Eye (tissue), 1 donor: ENCODE data around the gene HSPBP1.

Experiments used
- DNase-seq: peaks from one replicate; pipeline ENCODE4 v3.0.0-alpha.2; 2015

The HSPBP1 gene

DNA sequence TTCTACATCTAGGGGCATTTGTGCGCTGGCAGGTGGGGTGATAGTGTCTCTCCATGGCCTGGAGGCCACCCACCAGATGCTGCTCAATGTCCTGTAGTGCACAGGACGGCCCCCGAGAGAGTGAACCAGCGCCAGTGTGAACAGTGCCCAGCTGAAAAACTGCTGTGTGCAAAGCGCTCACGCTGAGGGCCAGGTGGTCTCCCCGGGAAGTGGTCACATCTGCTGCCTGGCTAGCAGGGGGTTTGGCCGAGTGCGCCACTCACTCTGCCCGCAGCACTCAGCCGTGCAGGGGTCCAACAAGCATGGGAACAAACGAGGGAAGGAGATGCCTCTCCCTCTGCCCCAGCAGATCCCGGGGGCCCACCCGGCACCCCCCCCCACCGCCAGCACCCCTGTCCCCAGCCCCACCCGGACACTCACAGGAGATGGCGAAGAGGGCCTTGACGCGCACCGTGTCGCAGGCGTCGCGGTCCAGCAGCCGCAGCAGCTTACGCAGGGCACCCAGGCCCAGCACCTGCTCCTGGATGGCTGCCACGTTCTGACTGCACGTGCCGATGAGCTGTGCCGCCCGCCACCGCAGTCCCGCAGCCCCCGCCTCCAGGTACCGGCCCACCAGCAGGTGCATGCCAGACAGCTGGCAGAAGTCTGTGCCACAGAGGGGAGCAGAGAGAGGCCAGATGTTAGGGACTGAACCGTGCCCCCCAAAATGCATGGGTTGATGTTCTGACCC, 5.8 kb downstream of the HSPBP1 start:
- DNase-seq, result peak; percentile 15

DNA sequence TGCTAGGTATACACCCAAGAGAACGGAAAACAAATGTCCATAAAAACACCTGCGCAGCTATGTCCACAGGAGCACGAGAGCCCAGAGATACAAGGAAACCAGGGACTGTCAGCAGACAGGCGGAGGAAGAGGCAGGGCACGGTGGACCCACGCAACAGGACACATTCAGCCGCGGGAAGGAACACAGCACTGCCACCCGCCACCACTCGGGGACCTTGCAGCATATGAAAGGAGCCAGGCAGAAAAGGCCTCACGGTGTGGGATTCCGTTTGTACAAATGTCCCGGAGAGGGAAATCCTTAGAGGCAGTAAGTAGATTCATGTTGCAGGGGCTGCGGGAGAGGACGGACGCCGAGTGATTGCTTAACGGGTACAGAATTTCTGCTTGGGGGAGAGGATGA, 7.8 kb downstream of the HSPBP1 start:
- DNase-seq, result no peak

DNA sequence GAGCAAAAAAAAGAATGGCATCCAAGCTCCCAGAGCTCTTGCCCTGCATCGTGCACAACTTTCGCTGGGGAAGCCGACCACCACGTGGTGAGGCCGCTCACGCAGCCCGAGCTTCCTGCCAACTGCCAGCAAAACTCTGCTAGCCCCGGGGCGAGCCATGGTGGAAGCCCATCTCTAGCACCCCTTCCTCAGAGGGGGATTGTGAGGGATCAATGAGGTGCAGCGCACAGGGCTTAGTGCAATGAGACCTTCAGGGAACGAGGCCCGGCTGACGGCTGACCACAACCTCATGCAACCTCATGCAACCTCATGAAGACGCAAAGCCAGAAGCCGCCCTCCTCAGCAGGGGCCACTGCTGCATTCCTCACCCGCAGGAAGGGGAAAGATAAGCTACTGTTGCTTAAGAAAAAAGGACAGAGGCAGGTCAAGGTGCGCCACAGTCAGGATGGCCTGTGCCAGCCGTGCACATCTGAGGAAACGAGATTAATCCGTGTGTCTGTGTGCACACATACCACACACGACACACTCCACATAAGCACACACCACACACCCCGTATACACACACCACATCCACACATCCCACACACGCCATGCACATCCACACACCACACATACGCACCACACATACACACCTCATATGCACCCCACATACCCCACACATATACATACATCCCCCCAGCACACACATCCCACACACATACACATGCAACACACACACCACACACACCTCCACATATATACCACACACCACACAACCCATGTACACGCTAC, 9.6 kb downstream of the HSPBP1 start:
- DNase-seq, result no peak

DNA sequence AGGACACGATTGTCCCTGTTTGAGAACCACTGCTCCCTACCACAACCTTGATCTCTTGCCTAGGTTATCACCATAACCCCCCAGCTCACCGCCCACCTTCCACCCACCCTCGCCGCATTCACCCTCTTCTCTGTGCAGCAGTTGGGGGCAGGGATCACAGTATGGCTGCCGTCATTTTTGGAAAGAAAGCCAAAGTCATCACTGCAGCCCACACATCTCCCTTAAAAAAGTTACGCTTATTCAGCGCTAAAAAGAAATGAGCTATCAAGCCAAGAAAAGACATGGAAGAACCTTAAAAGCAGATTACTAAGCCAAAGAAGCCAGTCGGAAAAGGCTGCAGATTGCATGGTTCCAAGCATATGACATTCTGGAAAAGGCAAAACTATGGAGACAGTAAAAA, 10.6 kb downstream of the HSPBP1 start:
- DNase-seq, result no peak

DNA sequence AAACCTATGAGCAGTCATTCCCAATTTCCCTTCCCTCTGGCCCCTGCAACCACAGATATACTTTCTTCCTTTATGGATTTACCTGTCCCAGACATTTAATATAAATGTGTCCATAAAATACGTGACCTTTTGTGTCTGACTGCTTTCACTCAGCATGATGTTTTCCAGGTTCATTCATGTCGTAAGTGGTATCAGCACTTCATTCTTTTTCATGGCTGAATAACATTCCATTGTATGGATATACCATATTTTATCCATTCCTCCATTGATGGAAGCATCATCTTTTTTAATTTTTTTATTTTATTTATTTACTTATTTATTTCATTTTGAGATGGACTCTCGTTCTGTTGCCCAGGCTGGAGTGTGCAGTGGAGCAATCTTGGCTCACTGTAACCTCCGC, 13.1 kb downstream of the HSPBP1 start:
- DNase-seq, result no peak

DNA sequence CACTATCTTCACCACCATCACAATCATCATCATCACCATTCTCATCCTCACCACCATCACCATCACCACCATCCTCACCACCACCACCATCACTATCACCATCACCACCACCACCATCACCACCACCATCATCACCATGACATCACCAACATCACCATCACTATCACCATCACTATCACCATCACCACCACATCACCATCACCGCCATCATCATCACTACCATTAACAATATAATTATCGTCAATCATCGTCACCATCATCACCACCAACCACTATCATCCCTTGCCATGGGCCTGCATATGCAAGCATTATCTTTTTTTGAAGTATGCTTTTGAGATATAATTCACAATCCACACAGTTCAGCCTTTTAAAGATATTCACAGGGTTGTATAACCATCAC, 13.5 kb downstream of the HSPBP1 start:
- DNase-seq, result no peak

DNA sequence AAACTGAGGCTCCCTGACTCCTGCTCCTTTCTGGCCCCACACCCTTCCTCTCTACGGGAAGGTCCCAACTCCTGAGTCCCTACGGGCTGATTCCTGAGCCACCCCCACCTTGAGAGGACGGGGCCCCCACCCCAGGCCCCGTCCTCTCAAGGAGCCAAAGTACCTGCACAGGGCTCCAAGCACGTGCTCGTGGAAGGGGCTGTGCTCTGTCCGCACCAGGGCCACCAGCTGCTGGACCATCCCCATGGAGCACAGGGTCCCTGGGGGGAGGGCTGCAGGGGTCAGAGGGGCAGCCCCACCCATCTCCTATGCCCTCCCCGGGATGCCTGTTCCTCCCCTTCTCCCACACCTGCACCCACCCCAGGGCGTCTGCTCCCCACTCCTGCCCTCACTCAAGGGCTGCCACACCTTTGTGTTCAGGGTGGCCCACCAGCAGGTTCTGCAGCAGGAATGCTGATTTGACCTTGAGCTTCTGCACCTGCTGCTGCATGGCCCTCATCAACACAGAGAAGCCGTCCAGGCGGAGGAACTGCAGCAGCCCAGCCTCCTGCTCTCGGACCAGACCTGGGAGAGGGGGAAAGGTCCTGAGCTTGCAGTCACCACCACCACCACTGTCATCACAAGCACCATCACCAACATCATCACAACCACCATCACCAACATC, 14.1 kb downstream of the HSPBP1 start:
- DNase-seq, result no peak

DNA sequence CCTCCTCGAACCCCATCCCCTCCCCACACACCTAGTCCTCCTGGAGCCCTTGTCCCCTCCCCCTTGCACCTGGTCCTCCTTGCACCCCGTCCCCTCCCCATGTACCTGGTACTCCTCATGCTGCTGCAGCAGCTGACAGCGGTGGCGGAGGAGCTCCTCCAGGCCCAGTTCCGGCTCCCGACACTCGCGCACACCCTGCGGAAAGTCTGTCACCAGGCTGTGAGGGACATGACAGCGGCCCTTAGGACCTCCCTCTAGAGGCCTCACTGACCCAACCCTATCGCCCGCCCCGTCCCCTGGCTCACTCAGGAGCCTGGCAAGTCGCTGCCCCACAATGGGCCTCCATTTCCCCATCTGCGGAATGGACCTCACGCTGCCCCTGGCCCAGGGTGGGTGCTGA, 14.7 kb downstream of the HSPBP1 start:
- no peak for DNase-seq

DNA sequence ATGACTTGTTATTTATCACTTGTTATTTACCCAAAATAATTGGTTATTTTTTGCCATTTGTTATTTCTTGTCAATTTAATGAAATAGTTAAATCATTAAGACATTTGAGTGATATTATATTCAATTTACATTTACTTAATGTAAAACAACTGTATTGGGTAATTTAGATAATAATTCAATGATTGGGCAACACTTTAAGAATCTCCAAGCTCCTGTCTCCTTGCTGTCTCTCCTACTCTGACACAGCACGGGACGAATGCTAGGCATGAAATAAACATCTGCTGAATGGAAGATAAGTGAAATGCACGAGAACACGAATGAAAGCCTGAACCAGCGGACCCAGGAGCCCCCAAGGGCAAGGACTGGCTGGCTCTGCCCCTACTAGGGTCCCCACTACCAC, 15.4 kb downstream of the HSPBP1 start:
- DNase-seq, result no peak

DNA sequence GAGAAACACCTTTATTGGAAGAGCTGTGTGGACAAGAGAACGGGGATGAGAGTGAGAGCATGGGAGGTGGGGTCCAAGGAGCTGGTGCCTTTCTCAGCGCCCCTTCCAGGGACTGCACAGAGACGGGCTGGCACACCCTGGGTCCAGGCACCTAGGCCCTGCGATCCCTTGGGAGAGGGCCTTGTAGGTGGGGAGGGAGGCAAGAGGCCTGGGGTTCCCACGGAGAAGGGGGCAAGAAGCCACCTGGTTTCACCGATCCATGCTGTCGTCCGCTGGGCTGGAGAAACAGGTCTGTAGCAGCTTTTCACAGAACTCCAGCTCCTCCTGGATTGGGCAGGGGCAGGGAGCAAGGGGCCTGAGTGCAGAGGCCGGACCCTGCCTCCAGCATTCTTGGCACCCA, 17.6 kb downstream of the HSPBP1 start:
- DNase-seq, result no peak

DNA sequence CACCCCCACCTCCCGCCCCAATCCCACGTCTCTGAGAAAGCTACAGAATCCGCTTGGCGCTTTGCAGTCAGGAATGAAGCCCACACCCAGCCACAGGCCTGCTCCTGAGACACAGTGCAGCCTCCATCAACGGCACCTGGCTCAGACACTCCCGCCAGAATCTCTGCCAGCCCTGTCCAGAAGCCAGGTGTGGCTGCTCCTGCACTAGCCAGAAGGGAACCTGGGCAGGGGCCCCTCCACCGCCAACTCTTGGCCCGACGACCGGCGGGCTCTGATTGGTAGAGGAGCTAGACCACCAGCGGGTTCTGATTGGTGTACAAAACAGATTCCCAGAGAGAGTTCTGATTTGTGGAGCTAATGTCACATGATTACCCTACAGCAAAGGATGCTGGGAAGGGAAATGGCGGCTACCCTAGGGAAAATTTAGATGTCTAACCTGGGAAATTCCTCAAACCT, 18.2 kb downstream of the HSPBP1 start:
- no peak for DNase-seq

DNA sequence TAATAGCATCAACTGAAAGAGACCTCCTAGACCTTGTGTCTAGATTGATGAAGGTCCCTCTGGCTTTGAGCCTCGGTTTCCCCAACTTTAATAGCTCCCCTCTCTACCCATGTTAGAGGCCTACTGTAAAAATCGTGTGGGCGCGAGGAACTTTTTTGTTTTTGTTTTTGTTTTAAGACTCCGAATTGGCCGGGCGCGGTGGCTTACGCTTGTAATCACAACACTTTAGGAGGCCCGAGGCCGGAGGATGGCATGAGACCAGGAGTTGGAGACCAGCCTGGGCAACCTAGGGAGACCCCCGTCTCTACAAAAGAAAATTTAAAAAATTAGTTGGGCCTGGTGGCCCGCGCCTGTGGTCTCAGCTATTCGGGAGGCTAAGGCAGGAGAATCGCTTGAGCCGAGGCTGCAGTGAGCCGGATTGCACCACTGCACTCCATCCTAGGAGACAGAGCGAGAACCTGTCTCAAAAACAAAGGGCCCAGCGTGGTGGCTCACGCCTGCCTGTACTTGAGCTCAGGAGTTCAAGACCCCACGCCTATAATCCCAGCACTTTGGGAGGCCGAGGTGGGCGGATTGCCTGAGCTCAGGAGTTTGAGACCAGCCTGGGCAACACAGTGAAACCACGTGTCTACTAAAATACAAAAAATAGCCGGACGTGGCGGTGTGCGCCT, 20.2 kb downstream of the HSPBP1 start:
- DNase-seq, result no peak

DNA sequence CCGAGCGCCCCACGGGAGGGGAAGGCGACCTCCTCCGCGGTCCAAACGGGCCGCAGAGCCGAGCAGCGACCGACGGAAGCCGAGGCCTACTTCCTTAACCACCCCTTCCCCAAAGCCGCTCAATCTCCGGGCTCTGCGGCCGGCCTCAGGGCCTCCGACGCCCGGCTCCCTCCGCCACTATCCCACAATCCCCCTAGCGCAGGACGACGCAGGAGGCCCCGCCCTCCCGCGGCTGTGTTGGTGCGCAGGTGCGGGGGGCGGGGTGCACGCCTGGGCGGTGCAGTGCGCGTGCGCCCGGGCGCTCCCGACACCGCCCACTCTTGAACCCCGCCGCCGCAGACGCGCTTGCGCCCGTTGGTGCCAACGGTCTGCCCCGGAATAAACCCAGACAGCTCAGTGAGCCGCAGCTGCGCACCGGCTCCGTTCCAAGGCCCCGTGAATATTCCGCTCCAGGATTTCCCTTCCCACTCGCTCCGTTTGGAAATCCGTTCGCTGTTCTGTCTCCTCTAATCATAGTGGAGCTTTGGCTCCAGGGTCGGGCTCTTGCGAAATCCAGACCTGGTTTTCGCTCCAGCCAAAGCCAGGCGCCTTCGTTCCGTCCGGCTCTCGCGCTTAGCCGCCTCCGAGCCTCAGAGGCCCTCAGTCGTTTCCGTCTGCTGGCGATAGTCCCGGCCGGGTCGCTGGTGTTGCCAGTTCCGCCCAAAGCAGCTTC, 20.9 kb downstream of the HSPBP1 start, which contains the start of gene PPP6R1:
TSS of gene PPP6R1 (minus strand) at position 190 of the 712 bp plus-strand sequence. CDS start 11,914 bp downstream, outside the sequence.
- DNase-seq, result peak; percentile 100

DNA sequence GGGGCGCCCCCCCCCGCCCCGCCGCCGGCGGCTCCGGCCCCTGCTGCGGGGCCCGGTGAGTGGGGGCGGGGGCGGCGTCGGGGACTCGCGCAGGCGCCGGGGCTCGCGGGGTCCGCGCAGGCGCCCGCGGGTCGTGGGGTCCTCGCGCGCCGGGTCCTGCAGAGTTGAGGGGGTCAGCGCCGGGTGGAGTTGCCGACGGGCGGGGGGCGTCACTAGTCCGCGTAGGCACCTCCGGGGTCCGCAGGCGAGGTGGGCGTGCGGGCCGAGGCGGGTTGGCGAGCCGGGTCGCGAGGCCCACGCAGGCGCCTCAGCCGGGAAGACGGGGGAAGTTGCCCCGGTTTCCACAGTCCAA, 21.5 kb downstream of the HSPBP1 start:
- no peak for DNase-seq

DNA sequence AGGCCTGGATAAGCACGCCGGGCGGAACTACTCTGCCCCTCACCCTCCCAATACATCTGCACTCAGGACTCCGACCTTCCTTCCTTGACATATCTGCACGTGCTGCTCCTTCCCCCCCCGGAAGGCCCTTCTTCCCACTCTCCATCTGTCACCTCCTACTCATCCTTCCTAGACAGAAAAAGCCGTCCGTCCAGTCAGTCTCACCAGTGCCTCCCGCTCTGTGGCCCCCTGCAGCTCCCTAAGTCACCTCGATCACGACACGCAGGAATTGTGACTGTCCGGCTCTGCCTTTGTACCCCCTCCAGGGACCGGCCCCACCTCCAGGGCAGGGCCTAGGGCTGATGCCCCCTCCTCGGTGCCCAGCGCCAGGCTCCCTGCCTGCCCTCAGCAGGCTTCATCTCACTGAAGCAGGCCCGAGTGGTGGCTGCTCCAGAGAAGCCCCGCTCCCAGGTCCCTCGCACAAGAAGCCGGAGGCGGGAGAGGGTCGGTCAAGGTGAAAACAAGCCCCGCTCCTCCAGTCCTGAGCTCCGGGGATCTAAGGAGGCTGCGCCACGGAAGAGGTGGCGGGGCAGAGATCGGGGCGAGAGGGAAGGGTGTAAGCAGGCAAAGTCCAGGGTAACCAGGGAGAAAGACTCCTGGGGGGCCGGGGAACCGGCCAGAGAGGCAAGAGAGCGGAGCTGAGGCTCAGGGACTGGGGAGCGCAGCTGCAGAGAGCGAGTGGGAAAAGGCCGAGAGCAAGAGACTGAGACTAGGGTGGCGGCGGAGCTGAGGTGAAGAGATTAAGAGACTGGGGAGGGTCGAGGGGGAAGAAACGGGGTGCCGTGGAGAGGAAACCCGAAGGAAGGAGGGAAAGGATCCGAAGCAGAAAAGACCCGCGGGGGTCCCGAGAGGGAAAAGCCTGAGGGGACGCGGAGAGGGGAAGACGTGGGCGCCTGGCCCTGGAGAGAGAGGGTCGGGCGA, 22.2 kb downstream of the HSPBP1 start:
- DNase-seq, result peak; percentile 49

DNA sequence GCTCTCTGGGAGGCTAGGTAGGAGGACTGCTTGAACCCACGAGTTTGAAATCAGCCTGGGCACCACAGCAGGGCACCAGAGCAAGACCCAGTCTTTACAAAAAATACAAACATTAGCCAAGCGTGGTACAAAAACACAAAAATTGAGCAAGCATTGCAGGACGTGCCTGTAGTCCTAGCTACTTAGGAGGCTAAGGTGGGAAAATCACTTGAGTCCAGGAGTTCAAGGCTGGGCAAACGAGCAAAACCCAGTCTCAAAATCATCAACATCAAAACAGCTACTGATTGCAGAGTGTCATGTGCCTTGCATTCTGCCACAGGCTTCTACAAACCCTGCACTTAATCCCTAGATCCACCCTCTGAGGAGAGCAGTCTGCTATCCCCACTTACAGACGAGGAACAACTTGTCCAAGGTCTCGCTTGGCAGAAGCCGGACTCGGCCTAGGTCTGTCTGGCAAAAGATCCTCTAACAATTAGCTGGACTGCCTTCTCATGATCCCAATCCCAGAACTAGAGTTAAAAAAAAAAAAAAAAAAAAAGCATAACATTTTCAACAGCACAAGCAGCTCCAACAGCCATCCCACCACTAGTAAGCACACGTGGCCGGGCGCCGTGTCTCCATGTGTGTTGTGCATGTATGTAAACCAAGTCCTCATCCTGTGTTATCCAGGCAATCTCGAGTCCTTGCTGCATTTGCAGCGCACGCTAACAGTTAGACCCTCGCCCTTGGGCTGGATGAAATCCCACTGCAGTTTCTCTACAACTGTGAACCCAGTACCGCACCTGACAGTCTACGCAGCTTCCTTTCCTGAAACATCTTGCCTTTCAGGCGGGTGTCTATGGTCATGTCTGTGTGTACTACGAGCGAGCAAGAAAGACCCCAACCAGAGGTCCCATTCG, 23.1 kb downstream of the HSPBP1 start:
- no peak for DNase-seq

DNA sequence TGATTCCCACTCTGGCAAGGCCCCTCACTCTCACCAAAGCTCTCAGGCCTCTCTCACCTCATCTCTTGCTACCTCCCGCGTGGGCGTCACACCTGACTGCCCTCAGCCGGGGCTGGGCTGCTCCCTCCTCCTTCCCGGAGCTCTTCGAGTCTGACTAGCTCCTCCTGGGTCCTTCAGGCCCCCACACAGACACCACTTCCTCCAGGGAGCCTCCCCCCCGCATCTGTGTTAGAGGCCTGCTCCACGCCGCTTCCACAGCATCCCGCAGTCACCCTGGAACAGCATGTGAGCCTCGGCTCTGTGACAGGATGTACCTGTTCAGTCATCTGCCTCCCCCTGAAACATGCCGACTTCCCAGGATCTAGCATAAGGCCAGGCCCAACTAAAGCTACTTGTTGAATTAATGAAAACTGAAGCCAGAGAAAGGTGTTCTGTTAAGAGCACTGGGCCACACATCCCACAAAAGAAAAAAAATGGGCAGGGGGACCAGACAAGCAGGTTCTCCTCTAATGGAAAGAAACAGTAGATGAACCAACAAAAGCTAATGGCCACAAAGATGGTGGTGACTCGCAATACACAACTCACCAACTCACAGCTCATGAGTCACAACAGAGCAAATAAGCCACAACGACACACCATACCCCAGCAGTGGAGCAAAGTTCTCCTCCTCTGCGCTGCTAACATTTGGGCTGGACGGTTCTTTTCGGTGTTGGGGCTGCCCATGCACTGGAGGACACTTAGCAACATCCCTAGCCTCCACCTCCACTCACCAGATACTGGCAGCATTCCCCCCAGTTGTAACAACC, 24.1 kb downstream of the HSPBP1 start:
- DNase-seq, result no peak

DNA sequence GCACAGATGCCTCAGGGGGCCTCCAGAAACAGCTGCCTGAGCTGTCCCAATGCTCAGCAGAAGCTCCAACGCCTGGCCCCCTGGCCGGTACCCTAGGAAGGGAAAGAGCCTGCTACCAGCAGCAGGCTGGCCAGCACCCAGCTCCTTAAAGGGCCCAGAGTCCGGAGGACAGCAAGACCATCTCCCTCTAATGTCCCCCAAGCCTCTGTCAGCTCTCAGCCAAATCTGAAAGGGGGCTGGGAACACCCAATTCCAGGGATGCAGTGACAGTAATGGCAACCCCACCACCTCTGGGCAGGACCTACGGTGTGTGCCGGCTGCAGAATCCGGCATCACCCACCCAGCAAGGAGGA, 25.3 kb downstream of the HSPBP1 start:
- DNase-seq, result no peak

DNA sequence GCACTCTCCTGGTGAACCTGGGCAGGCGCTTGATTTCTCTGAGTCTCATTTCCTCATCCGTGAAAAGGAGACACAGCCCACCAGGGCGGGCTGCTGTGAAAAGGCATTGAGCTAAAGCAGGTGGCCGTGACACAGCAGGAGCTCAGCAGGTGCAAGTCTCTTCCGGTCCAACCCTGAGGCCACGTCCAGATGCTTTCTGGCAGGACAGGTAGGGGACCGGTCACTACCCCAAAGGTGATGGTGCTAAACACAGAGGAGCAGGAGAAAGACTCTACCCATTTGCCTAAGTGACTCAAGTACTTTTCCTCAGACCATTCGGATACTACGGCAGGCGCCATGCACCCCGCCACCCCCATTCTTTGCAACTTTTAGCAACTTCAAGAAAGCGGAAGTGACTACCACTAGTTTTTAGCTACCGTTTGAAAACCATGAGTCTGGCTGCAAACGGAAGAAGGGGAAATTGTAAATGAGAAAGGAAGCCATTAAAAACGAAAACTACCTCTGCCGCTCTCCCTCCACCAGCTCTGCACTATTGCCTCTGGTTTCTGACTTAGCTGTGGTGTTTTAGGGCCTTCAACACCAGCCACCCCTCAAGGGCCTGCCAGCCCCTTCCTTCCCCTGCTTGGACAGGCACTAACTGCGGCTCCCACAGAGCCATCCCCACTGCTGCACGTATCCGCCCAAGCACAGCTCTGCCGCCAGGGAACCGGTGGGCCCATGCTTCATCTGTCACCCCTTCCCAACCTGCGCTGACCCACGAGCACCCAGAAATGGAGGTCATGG, 25.9 kb downstream of the HSPBP1 start:
- DNase-seq, result no peak
